Colon (tissue), 2 donors: ENCODE data around the gene INO80C.
"Not testable (repeated sequence)": the region's sequence is repeated elsewhere in the genome, so short reads cannot be mapped to it uniquely, and the experiment has no call there.

Experiments
- FAIRE-seq: peaks from 2 replicates; lab custom pipeline; 2012; peaks lifted over from hg19 to GRCh38; lab: Jason Lieb, UNC
- donor health status: control.
- donor health status: control.

The INO80C gene

GRCh38 chr18:35489281-35489680 lies 8.5 kb downstream of the INO80C start:
- FAIRE-seq: not testable (repeated sequence)

GRCh38 chr18:35488396-35488795 lies 9.4 kb downstream of the INO80C start:
- not testable (repeated sequence) for FAIRE-seq

- FAIRE-seq: not testable (repeated sequence)
Observed at GRCh38 chr18:35487525-35487924, 10.2 kb downstream of the INO80C start.

- no peak for FAIRE-seq
Observed at GRCh38 chr18:35485852-35486251, 11.9 kb downstream of the INO80C start.

- FAIRE-seq: no peak
Observed at GRCh38 chr18:35484034-35484433, 13.7 kb downstream of the INO80C start.

GRCh38 chr18:35481960-35482366 lies 15.8 kb downstream of the INO80C start:
- peak; percentile 18 for FAIRE-seq

- no peak for FAIRE-seq
Observed at GRCh38 chr18:35479911-35480586, 17.7 kb downstream of the INO80C start.

- no peak for FAIRE-seq
Observed at GRCh38 chr18:35478520-35479435, 19.0 kb downstream of the INO80C start.

- no peak for FAIRE-seq
Observed at GRCh38 chr18:35477974-35478373, 19.8 kb downstream of the INO80C start.

- no peak for FAIRE-seq
Observed at GRCh38 chr18:35477497-35477896, 20.3 kb downstream of the INO80C start.

- no peak for FAIRE-seq
Observed at GRCh38 chr18:35474884-35475283, 22.9 kb downstream of the INO80C start.

GRCh38 chr18:35473562-35473961 lies 24.2 kb downstream of the INO80C start:
- FAIRE-seq: no peak

- FAIRE-seq: no peak
Observed at GRCh38 chr18:35470435-35470834, 27.3 kb downstream of the INO80C start.

- no peak for FAIRE-seq
Observed at GRCh38 chr18:35469725-35470124, 28.0 kb downstream of the INO80C start.

- no peak for FAIRE-seq
Observed at GRCh38 chr18:35468711-35469110, 29.0 kb downstream of the INO80C start.

GRCh38 chr18:35467624-35468016 lies 30.1 kb downstream of the INO80C start:
- FAIRE-seq: no peak

- no peak for FAIRE-seq
Observed at GRCh38 chr18:35466815-35467623, 30.7 kb downstream of the INO80C start.

- FAIRE-seq: no peak
Observed at GRCh38 chr18:35466334-35466733, 31.4 kb downstream of the INO80C start.

GRCh38 chr18:35465329-35465728 lies 32.4 kb downstream of the INO80C start:
- FAIRE-seq: no peak

GRCh38 chr18:35464831-35465279 lies 32.9 kb downstream of the INO80C start:
- FAIRE-seq: no peak

- no peak for FAIRE-seq
Observed at GRCh38 chr18:35463827-35464226, 33.9 kb downstream of the INO80C start.

- FAIRE-seq: no peak
Observed at GRCh38 chr18:35463050-35463449, 34.7 kb downstream of the INO80C start.
